Measurements from ENCODE around the gene NXN.

- TF ChIP-seq, protein P1, sequence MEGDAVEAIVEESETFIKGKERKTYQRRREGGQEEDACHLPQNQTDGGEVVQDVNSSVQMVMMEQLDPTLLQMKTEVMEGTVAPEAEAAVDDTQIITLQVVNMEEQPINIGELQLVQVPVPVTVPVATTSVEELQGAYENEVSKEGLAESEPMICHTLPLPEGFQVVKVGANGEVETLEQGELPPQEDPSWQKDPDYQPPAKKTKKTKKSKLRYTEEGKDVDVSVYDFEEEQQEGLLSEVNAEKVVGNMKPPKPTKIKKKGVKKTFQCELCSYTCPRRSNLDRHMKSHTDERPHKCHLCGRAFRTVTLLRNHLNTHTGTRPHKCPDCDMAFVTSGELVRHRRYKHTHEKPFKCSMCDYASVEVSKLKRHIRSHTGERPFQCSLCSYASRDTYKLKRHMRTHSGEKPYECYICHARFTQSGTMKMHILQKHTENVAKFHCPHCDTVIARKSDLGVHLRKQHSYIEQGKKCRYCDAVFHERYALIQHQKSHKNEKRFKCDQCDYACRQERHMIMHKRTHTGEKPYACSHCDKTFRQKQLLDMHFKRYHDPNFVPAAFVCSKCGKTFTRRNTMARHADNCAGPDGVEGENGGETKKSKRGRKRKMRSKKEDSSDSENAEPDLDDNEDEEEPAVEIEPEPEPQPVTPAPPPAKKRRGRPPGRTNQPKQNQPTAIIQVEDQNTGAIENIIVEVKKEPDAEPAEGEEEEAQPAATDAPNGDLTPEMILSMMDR (IDR thresholded peaks at IDR 0.05) = no peak
- TF ChIP-seq POLR2A (IDR thresholded peaks at IDR 0.05) = no peak
- no peak for TF ChIP-seq EP300 (IDR thresholded peaks at IDR 0.05)
- no peak for TF ChIP-seq POLR2AphosphoS5 (IDR thresholded peaks at IDR 0.05)
Measured at GRCh38 chr17:814371-814770, 165.2 kb downstream of the NXN start.

Measured in upper lobe of left lung (tissue), 4 donors.